Hematopoietic multipotent progenitor cell treated with erythropoietin and hydrocortisone succinate and interleukin-3 and kit ligand, for 6 days (in vitro differentiated cells): Measurements from ENCODE around the gene HEPHL1.

ENCODE experiments used
- DNase-seq: peaks from one replicate; pipeline ENCODE4 v3.0.0-alpha.2; 2015

HEPHL1 gene

DNA sequence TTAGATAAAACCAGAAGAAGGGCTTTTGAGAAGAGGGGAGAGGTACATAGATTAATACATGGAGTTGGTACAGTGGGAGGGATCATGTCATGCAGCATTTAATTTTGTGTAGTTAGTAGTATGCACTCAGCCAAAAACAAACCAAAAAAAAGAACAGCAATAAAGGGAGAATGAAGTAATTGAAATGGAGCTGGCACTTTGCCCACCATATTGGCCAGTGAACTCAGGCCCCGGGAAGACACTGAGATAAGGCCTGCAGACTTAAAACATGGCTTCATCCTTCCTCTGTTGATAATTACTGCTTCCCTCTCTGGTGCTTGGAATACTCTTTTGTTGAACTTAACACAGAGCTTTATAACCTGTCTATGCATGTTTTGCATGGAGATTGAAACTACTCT is 110.6 kb downstream of the HEPHL1 start:
- peak; percentile 77 for DNase-seq

DNA sequence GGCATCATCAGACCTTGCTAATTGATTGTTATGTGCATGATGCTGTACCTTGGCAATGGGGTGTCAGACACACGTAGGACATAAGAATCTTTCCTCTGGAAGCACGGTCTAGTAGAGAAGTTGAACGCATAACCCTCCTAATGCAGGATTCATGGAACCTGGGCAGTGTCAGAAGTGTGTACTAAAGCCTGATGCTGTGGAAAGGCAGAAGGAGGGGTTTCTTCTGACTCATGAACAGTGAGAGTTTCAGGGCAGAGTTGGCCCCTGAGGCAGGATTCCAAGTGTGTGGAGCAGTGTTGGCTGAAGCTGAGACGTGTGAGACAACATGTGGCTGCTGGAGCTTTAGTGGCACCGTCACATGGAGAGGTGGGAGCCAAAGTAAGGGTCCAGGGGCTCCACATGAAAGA is 111.0 kb downstream of the HEPHL1 start:
- DNase-seq: no peak

- DNase-seq: no peak
Observed at GRCh38 chr11:94132823-94133408, 111.8 kb downstream of the HEPHL1 start.

- DNase-seq: no peak
Observed at GRCh38 chr11:94133752-94134151, 112.6 kb downstream of the HEPHL1 start.

DNA sequence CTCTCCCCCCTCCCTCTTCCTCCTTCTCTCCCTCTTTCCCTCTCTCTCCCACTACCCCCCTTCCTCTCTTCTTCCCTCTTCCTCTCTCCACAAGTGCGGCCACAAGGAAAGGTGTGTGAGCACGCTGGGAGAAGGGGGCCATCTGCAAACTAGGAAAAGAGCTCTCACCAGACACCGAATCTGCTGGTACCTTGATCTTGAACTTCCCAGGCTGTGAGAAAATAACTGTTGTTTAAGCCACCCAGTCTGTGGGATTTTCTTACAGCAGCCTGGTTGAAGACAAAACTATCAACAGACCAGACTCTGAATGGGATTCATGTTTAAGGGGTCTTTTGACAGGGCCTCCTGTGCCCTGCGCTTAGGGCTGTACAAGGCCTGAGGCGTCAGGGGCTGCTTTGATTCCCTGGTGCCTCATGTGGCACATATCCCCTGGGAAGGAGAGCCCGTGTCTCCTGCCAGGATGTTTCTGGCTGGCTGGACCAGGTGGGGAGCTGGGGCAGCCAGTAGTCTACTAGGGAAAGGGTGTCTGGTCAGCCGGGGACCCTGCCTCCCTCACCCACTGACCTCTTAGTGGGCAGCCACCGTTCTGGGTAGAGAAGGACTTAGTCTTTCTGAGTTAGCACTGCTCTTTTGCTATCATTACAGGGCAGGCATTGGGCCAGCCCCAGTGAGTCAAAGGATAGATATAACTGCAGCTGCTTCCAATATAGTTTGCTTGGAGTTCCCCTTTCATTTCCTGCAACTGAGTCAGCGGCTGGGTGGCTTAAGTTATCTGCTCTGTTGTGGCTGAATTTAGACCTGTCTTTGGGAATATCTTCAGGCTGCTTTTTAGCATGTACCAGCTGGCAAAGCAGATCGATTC is 113.7 kb downstream of the HEPHL1 start:
- peak; percentile 63 for DNase-seq

GRCh38 chr11:94139416-94139815 is 118.3 kb downstream of the HEPHL1 start:
- no peak for DNase-seq

DNA sequence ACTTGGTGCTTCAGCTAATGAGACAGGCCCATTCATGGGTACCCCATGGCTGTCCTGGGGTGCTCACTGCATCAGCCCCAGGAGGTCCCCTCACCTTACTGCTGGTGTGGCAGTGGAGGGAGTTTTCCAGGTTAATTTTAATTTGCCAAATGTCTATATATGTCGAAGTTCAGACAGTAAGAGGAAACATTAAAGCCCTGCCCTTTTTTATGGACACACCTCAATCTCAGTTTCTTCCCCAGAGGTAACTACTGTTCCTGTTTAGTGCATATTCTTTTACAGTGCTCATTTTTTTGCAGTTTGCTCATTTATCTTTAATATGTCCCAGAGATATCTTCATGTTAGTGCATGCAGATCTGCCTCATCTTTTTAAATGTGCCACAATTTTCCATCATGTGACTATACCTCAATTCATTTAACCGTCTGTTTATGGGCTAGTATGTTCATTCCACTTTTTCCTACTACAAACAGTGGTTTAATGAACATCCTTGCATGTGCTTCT is 119.1 kb downstream of the HEPHL1 start:
- no peak for DNase-seq

DNA sequence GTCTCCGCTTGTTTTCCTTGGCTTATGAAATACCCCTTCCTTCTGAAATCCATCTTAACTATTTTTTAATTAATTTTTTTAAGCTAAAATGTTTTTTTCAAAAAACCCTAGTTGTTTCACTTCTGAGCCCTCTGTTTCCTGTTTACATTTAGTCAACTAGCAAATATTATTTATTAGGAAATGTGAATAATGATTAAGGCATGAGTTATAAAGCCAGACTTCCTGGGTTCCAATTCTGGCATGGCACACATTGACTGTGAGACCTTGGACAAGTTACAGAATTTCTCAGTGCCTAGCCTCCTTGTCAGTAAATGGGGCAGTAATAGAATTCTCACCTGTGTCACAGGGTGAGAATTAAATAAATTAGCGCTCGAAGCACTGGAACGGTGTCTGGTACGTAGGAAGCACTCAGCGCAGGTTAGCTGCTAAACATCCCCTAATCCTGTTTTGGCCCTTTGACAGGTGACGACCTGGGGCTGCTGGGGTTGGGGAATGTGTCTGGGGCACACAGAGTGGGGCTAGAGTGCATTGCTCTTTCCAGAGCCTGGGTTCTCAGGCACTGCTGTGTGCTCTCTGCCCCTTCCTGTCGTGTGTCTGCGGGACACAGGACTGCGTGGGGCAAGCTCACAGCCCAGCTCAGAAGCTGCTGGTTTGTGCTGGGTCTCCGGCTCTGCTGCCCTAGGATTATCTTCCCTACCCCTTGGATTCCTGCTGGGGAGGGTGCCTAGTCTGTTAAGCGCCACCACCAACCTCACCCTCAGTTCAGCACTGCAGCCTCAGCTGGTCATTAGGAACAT is 120.6 kb downstream of the HEPHL1 start:
- DNase-seq: no peak

- no peak for DNase-seq
Observed at GRCh38 chr11:94142308-94143281, 121.4 kb downstream of the HEPHL1 start.

DNA sequence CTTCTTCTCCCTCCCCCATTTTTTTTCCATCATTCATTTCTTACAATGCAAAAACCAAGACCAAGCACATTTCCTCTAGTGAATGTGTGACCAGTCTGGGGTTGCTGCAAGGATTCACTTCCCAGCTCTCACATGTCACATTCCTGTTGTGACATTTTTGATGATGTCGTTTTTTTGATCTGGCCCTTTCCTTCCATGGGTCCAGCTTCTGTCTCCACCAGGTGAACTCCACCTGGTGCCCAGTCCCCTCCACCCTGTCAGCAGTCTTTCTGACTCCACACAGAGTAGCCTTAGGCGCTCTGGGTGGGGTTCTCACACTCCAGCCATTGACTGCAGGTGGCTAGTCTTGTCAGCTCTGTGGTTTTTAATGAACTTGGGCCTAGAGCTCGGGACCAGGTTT is 123.1 kb downstream of the HEPHL1 start:
- no peak for DNase-seq

DNA sequence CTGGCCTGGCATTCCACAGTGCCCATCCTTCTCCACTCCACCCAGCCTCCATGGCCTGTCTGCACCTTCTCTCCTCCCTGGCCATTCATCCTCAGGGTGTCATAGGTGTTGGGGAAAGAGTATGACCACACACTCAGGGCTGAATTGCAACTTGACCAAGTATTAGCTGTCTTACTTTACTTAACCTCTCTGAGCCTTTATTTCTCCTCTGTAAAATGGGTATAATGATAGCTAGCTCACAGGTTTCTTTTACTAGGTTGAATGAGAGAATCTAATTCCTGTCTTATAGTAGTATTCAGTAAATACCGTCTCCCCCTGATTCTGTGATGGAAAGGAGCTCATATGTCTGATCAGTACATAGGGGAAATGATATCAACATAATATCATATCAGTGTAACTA is 123.5 kb downstream of the HEPHL1 start:
- no peak for DNase-seq

DNA sequence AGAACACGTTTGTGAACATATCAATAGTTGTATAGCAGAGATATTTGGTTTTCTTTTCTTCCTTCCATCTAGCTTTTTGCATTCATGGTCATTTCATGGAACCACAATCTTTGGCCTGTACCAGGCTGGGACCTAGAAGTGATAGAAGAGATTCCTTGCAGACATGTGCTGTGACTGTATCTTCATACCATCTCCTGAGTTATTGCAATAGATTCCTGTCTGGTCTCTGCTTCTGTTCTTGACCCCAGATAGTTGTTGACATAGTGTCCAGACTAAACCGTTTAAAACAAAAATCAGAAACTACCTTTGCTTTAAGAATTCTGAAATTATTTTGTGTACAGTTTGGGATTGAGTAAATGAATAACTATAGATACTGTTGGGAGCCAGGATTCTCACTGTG is 124.3 kb downstream of the HEPHL1 start:
- no peak for DNase-seq

DNA sequence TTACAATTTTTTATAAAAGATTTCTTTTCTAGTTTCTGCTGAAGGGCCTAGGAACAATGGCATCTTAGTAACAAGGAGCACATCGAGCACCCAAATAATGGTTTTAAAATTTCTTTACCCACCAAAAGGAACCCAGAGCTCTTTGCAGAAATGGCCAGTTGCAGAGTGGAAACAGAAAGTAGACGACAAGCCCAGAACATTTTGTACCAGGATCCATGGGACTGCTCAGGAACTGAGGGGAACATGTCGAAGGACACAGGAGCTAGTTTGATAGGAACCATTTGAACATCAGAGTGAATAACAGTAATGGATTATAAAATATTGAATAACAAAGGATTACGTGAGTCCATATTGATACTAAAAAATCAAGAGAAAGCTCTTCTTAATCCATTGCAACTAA is 124.8 kb downstream of the HEPHL1 start:
- no peak for DNase-seq

DNA sequence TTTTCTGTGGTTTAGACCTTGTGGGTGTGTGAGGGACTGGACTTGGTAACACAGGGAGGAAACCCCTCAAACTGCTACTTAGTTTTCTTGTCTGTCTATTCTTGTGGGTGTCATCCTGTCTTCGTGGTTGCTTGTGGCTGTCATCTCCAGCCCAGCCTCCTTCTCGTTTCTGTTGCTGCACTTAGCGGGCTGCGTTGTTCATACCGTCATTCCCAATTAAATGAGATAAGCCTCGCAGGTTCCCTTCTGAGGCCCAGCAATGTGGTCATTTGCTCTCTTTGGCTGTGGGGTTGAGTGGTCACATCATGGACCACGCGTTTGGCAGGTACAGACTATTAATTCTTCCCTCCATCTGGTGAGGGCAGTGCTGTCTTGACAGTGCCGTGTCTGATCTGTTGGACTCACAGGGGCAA is 126.3 kb downstream of the HEPHL1 start:
- no peak for DNase-seq

DNA sequence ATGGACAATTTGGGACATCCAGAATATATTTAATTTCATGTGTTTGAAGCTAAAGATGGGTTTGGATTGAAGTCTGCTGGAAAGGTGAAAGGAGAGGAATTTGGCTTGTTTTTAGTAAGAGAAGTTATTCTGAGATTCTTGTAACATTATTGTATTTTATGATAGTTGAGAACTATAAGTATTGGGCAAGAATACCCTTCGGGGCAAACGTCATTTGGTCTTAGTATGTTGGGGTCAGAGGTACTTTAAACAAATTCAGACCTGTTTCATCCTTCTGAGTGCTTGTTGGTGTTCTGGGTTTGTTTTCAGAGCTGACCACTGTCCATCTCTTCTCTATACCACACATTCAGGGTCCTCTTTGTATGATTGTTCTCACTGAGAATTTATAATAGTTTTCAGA is 127.0 kb downstream of the HEPHL1 start:
- DNase-seq: no peak

GRCh38 chr11:94149431-94150017 is 128.4 kb downstream of the HEPHL1 start:
- no peak for DNase-seq

- no peak for DNase-seq
Observed at GRCh38 chr11:94150056-94150455, 128.9 kb downstream of the HEPHL1 start.

DNA sequence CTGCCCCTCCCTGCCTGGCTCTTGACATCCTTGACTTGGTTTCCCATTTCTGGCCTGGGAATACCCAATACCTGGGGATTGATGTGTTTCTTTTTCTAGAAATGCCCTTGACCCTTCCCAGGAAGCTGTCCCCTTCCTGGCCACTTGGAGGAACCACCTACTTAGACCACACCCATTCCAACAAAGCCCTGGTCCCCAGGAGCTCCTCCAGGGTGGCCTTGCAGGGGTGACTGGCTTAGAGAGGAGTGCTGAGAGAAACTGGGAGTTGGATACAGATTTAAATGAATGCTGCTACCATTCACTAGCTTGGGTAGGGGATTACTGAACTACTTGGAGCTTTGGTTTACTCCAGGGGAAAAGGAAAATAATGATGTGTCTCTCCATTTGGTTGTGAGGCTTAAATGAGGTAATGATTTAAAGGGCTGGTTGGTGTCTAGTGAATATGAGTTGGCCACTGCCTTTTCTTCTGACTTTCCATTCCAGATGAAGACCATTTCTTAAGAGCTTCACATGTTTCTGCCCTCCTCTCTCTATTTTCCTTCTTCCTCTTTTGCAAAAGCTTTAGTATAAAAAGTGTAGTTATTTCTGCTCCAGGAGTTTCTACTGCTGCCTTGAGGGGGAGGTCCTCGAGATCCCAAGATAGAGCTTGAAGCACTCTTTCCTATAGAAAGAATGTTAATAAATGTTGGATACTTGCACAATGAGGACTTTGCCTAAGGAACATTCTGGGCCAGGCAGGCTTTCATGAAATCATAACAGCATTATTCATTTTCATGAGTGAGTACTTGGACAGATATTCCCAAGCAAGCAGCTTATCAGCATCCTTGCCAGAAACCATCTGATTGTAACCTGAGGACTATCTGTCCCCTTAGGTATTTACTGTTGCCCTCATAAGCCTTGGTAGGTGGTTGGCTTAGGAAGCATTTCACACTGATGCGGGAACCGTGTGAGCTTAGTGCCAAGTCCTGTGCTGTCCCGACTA is 129.8 kb downstream of the HEPHL1 start:
- no peak for DNase-seq

- DNase-seq: no peak
Observed at GRCh38 chr11:94151903-94152677, 130.9 kb downstream of the HEPHL1 start.

DNA sequence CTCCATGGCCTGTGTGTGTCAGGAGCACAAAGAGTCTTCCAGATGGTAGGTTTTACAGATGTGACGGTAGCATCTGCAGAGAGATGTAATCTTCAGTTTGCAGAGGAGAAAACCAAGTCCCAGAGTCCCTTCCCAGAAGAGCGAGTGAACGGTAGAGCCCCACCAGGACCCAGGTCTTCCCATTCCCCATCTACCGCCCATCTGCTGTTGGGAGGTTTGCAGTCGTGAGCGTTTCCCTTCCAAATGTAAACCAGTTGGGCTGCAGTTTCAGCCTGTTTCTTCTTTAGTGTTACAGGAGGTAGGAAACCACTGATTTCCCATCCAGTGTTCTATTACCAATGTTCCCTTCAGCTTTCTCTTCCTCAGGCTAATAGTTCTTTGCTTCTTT is 131.5 kb downstream of the HEPHL1 start:
- no peak for DNase-seq
